WTC11 (cell line): ENCODE results near the gene CCDC178. TPM values are rescaled to one million over a fixed set of nuclear protein-coding genes. Genes with fewer than 3 reads are reported as not detected.

ENCODE experiments used
- ATAC-seq: fragments of 200-7000 bp; cut with Tn5 transposase; 2 replicates; pipeline ENCODE4 v1.10.0; 2021; ENCODE audit warnings: mild to moderate bottlenecking, moderate library complexity
- CTCF ChIA-PET: fragments of 300-600 bp; sonication (Branson Sonifier 250); formaldehyde crosslinking; loops from one replicate; lab custom pipeline; 2021; ENCODE audit warnings: antibody characterized with exemption; lab: Charles Lee
- POLR2A ChIA-PET: fragments of 350-600 bp; sonication (Branson Sonifier 250); formaldehyde crosslinking; loops from one replicate; lab custom pipeline; 2021; ENCODE audit warnings: antibody characterized with exemption; lab: Charles Lee
- DNase-seq: peaks from one replicate; pipeline ENCODE4 v3.0.0; 2021; ENCODE audit warnings: low spot score
- H3K27ac Mint-ChIP-seq: 2 replicates; pipeline ENCODE4 v1.8.0; 2021; ENCODE audit warnings: mixed read lengths
- H3K27me3 Mint-ChIP-seq: 2 replicates; pipeline ENCODE4 v1.8.0; 2021; ENCODE audit warnings: low read depth, mild to moderate bottlenecking, moderate library complexity, mixed read lengths
- H3K36me3 Mint-ChIP-seq: 2 replicates; pipeline ENCODE4 v1.8.0; 2021; ENCODE audit warnings: mixed read lengths
- H3K4me1 Mint-ChIP-seq: 2 replicates; pipeline ENCODE4 v1.8.0; 2022; ENCODE audit warnings: mixed read lengths
- H3K4me3 Mint-ChIP-seq: 2 replicates; pipeline ENCODE4 v1.8.0; 2021; ENCODE audit warnings: mild to moderate bottlenecking, moderate library complexity, mixed read lengths
- H3K9me3 Mint-ChIP-seq: 2 replicates; pipeline ENCODE4 v1.8.0; 2021; ENCODE audit warnings: mixed read lengths
- ARID4B ChIP-seq: sonication (generic); formaldehyde crosslinking; IDR thresholded peaks from 2 replicates; pipeline ENCODE4 v1.8.0; 2023; ENCODE audit warnings: missing genetic modification reagents, mild to moderate bottlenecking, borderline replicate concordance
- CBFB ChIP-seq: sonication (generic); formaldehyde crosslinking; IDR thresholded peaks from 2 replicates; pipeline ENCODE4 v1.8.1; 2022; ENCODE audit warnings: mild to moderate bottlenecking, low read depth, missing genetic modification reagents
- CREM ChIP-seq: sonication (generic); formaldehyde crosslinking; IDR thresholded peaks from 2 replicates; pipeline ENCODE4 v1.8.1; 2022; ENCODE audit warnings: mild to moderate bottlenecking, missing genetic modification reagents, moderate library complexity
- E2F4 ChIP-seq: sonication (generic); formaldehyde crosslinking; IDR thresholded peaks from 2 replicates; pipeline ENCODE4 v1.8.1; 2022; ENCODE audit warnings: low read depth, mild to moderate bottlenecking, moderate library complexity, missing genetic modification reagents, borderline replicate concordance
- ELF4 ChIP-seq: sonication (generic); formaldehyde crosslinking; IDR thresholded peaks from 2 replicates; pipeline ENCODE4 v1.8.1; 2022; ENCODE audit warnings: low read depth, mild to moderate bottlenecking, moderate library complexity, missing genetic modification reagents
- ERG ChIP-seq: fragments of 250-450 bp; sonication (Bioruptor Pico); IDR thresholded peaks from 2 replicates; pipeline ENCODE4 v1.8.0; 2021; ENCODE audit warnings: mild to moderate bottlenecking
- FOXJ3 ChIP-seq: sonication (generic); formaldehyde crosslinking; IDR thresholded peaks from 2 replicates; pipeline ENCODE4 v1.9.0; 2021; ENCODE audit warnings: missing genetic modification reagents, mild to moderate bottlenecking, borderline replicate concordance
- FOXK1 ChIP-seq: sonication (generic); formaldehyde crosslinking; IDR thresholded peaks from 2 replicates; pipeline ENCODE4 v1.8.0; 2022; ENCODE audit warnings: mild to moderate bottlenecking, moderate library complexity, missing genetic modification reagents
- GABPB1 ChIP-seq: sonication (generic); formaldehyde crosslinking; IDR thresholded peaks from 2 replicates; pipeline ENCODE4 v1.8.1; 2023; ENCODE audit warnings: mild to moderate bottlenecking, missing genetic modification reagents
- GRHL2 ChIP-seq: fragments of 250-450 bp; sonication (Bioruptor Pico); IDR thresholded peaks from 2 replicates; pipeline ENCODE4 v1.8.0; 2022; ENCODE audit warnings: mild to moderate bottlenecking, moderate library complexity; ENCODE audit not compliant: insufficient replicate concordance, severe bottlenecking
- IRF2 ChIP-seq: sonication (generic); formaldehyde crosslinking; IDR thresholded peaks from 2 replicates; pipeline ENCODE4 v1.8.0; 2022; ENCODE audit warnings: low read depth, missing genetic modification reagents, borderline replicate concordance
- JUN ChIP-seq: sonication (generic); formaldehyde crosslinking; IDR thresholded peaks from 2 replicates; pipeline ENCODE4 v1.8.0; 2023; ENCODE audit warnings: mild to moderate bottlenecking, missing genetic modification reagents
- KAT7 ChIP-seq: sonication (generic); formaldehyde crosslinking; IDR thresholded peaks from 2 replicates; pipeline ENCODE4 v1.8.1; 2023; ENCODE audit warnings: missing genetic modification reagents, mild to moderate bottlenecking, borderline replicate concordance
- NFATC4 ChIP-seq: fragments of 250-450 bp; sonication (Bioruptor Pico); IDR thresholded peaks from 2 replicates; pipeline ENCODE4 v1.9.0; 2021; ENCODE audit warnings: mild to moderate bottlenecking
- RORB ChIP-seq: fragments of 250-450 bp; sonication (Bioruptor Pico); IDR thresholded peaks from 2 replicates; pipeline ENCODE4 v1.9.0; 2021; ENCODE audit warnings: mild to moderate bottlenecking
- SOX15 ChIP-seq: fragments of 250-450 bp; sonication (Bioruptor Pico); IDR thresholded peaks from 2 replicates; pipeline ENCODE4 v1.9.0; 2021; ENCODE audit warnings: mild to moderate bottlenecking
- TEAD4 ChIP-seq: sonication (generic); formaldehyde crosslinking; IDR thresholded peaks from 2 replicates; pipeline ENCODE4 v1.8.0; 2022; ENCODE audit warnings: mild to moderate bottlenecking, missing genetic modification reagents
- TP53 ChIP-seq: sonication (generic); formaldehyde crosslinking; IDR thresholded peaks from 2 replicates; pipeline ENCODE4 v1.8.1; 2023; ENCODE audit warnings: mild to moderate bottlenecking, missing genetic modification reagents
- USF1 ChIP-seq: sonication (generic); formaldehyde crosslinking; IDR thresholded peaks from 2 replicates; pipeline ENCODE4 v1.8.0; 2022; ENCODE audit warnings: mild to moderate bottlenecking, missing genetic modification reagents
- ZNF121 ChIP-seq: sonication (generic); formaldehyde crosslinking; IDR thresholded peaks from 2 replicates; pipeline ENCODE4 v1.8.0; 2023; ENCODE audit warnings: missing genetic modification reagents
- ZNF232 ChIP-seq: sonication (generic); formaldehyde crosslinking; IDR thresholded peaks from 2 replicates; pipeline ENCODE4 v1.8.0; 2022; ENCODE audit warnings: mild to moderate bottlenecking, missing genetic modification reagents
- ZNF281 ChIP-seq: sonication (generic); formaldehyde crosslinking; IDR thresholded peaks from 2 replicates; pipeline ENCODE4 v1.8.0; 2023; ENCODE audit warnings: mild to moderate bottlenecking, missing genetic modification reagents
- ZNF396 ChIP-seq: fragments of 250-450 bp; sonication (Bioruptor Pico); IDR thresholded peaks from 2 replicates; pipeline ENCODE4 v1.8.0; 2021; ENCODE audit warnings: mild to moderate bottlenecking, moderate library complexity, borderline replicate concordance
- ZNF532 ChIP-seq: fragments of 250-450 bp; sonication (Bioruptor Pico); IDR thresholded peaks from 2 replicates; pipeline ENCODE4 v1.9.0; 2021; ENCODE audit warnings: mild to moderate bottlenecking, borderline replicate concordance
- ZNF671 ChIP-seq: fragments of 250-450 bp; sonication (Bioruptor Pico); IDR thresholded peaks from 2 replicates; pipeline ENCODE4 v1.8.0; 2021; ENCODE audit warnings: mild to moderate bottlenecking
- total RNA-seq: library from RNA; stranded (reverse); gene quantifications from 3 replicates; pipeline ENCODE4 v1.2.3, GENCODE V29; 2021

CCDC178 gene
- total RNA-seq, 1 experiment from 2014 or later, result 0.20 TPM

- TF ChIP-seq ERG (CRISPR knock-in tag) (no peak), ZNF232 (CRISPR knock-in tag) (no peak), SOX15 (no peak), TEAD4 (CRISPR knock-in tag) (no peak), ELF4 (no peak), FOXJ3 (no peak), E2F4 (no peak), ZNF121 (CRISPR knock-in tag) (no peak)
These were observed 85.3 kb downstream of the CCDC178 start (continued) for GRCh38 chr18:33355263-33355662.

GRCh38 chr18:33350256-33350655 is 90.3 kb downstream of the CCDC178 start:
- Mint-ChIP-seq H3K4me1 (peaks cover 4% of the 10 kb centered on the region), H3K4me3 (no peak overlapping the region), H3K27ac (no peak overlapping the region), H3K9me3 (no peaks in the 10 kb centered on the region), H3K36me3 (no peaks in the 10 kb centered on the region), H3K27me3 (peaks cover 5% of the 10 kb centered on the region)
- no peak for ATAC-seq
- no peak for DNase-seq
- POLR2A ChIA-PET, result no interaction called here
- CTCF ChIA-PET, result no interaction called here
- TF ChIP-seq ARID4B (CRISPR knock-in tag) (no peak), JUN (CRISPR knock-in tag) (no peak), FOXK1 (CRISPR knock-in tag) (no peak), RORB (CRISPR knock-in tag) (no peak), ZNF532 (CRISPR knock-in tag) (no peak), USF1 (no peak), GRHL2 (CRISPR knock-in tag) (no peak), GABPB1 (CRISPR knock-in tag) (no peak), CREM (CRISPR knock-in tag) (no peak), TP53 (no peak), ZNF232 (CRISPR knock-in tag) (no peak), KAT7 (no peak), ZNF281 (CRISPR knock-in tag) (no peak), ZNF396 (CRISPR knock-in tag) (no peak), IRF2 (CRISPR knock-in tag) (no peak), NFATC4 (CRISPR knock-in tag) (no peak), ZNF671 (CRISPR knock-in tag) (no peak), CBFB (CRISPR knock-in tag) (no peak)
